HG02852 (cell line): ENCODE results near the gene AQP12A.

Experiments
- ATAC-seq: cut with Tn5 transposase; IDR thresholded peaks from one replicate; pipeline ENCODE4 v1.9.1; 2021; ENCODE audit warnings: mild to moderate bottlenecking, moderate library complexity; ENCODE audit not compliant: unreplicated experiment

The AQP12A gene

GRCh38 chr2:240722376-240722775, 30.7 kb downstream of the AQP12A start:
- no peak for ATAC-seq

- ATAC-seq: no peak
These were observed 31.4 kb downstream of the AQP12A start for GRCh38 chr2:240722796-240723735.

GRCh38 chr2:240723851-240724250, 32.2 kb downstream of the AQP12A start:
- no peak for ATAC-seq

GRCh38 chr2:240724431-240724830, 32.8 kb downstream of the AQP12A start:
- no peak for ATAC-seq

GRCh38 chr2:240725266-240725665, 33.6 kb downstream of the AQP12A start:
- ATAC-seq: no peak

- no peak for ATAC-seq
These were observed 34.0 kb downstream of the AQP12A start for GRCh38 chr2:240725671-240726070.

GRCh38 chr2:240726876-240727275, 35.2 kb downstream of the AQP12A start:
- no peak for ATAC-seq

GRCh38 chr2:240727439-240727838, 35.8 kb downstream of the AQP12A start:
- ATAC-seq: no peak

- ATAC-seq: no peak
These were observed 36.2 kb downstream of the AQP12A start for GRCh38 chr2:240727913-240728312.

GRCh38 chr2:240728361-240728760, 36.7 kb downstream of the AQP12A start:
- ATAC-seq: no peak

- ATAC-seq: no peak
These were observed 37.2 kb downstream of the AQP12A start for GRCh38 chr2:240728827-240729226.

- ATAC-seq: no peak
These were observed 39.0 kb downstream of the AQP12A start for GRCh38 chr2:240730501-240731177.

GRCh38 chr2:240731178-240731545, 39.5 kb downstream of the AQP12A start:
- ATAC-seq: no peak

- no peak for ATAC-seq
These were observed 40.5 kb downstream of the AQP12A start for GRCh38 chr2:240732184-240732583.

- no peak for ATAC-seq
These were observed 41.4 kb downstream of the AQP12A start for GRCh38 chr2:240732911-240733622.

GRCh38 chr2:240733803-240734495, 42.3 kb downstream of the AQP12A start:
- no peak for ATAC-seq

- ATAC-seq: no peak
These were observed 43.1 kb downstream of the AQP12A start for GRCh38 chr2:240734756-240735155.

GRCh38 chr2:240735476-240735875, 43.8 kb downstream of the AQP12A start:
- no peak for ATAC-seq

GRCh38 chr2:240736281-240737250, 44.9 kb downstream of the AQP12A start:
- ATAC-seq: no peak

- no peak for ATAC-seq
These were observed 45.8 kb downstream of the AQP12A start for GRCh38 chr2:240737512-240737911.
